Activated CD4-positive, alpha-beta T cell treated with anti-CD3 and anti-CD28 coated beads, Interleukin-2, amount 10 ng/mL, durations not matched to agents 7 days and 5 days (primary cell): ENCODE results near the gene RRH. TPM values are rescaled to one million over a fixed set of nuclear protein-coding genes. Genes with fewer than 3 reads are reported as not detected.
A peak's percentile ranks its signal among the peaks of the same experiment; 100 is the strongest.

Source experiments
- CTCF ChIA-PET: fragments of 350-600 bp; sonication (Branson Sonifier 250); formaldehyde crosslinking; loops from one replicate; lab custom pipeline; 2021; ENCODE audit warnings: antibody characterized with exemption; lab: Charles Lee
- POLR2A ChIA-PET: fragments of 350-600 bp; sonication (Branson Sonifier 250); formaldehyde crosslinking; loops from one replicate; lab custom pipeline; 2021; ENCODE audit warnings: antibody characterized with exemption; lab: Charles Lee
- DNase-seq: peaks from one replicate; pipeline ENCODE4 v3.0.0-alpha.2; 2020
- H3K27ac Mint-ChIP-seq: one replicate; pipeline ENCODE4 v1.8.0; 2021; ENCODE audit warnings: mild to moderate bottlenecking, moderate library complexity, mixed read lengths
- H3K27me3 Mint-ChIP-seq: one replicate; pipeline ENCODE4 v1.8.0; 2021; ENCODE audit warnings: mixed read lengths
- H3K36me3 Mint-ChIP-seq: one replicate; pipeline ENCODE4 v1.8.0; 2021; ENCODE audit warnings: low read depth, mixed read lengths
- H3K4me1 Mint-ChIP-seq: one replicate; pipeline ENCODE4 v1.8.0; 2021; ENCODE audit warnings: mixed read lengths
- H3K4me3 Mint-ChIP-seq: one replicate; pipeline ENCODE4 v1.8.0; 2021; ENCODE audit warnings: mild to moderate bottlenecking, moderate library complexity, mixed read lengths
- H3K9me3 Mint-ChIP-seq: one replicate; pipeline ENCODE4 v1.8.0; 2021; ENCODE audit warnings: mixed read lengths
- total RNA-seq, 2 experiments: library from RNA; stranded (reverse); gene quantifications; one replicate each; pipeline ENCODE4 v1.2.3, GENCODE V29; 2021

The RRH gene
- total RNA-seq, 2 experiments from 2014 or later = 0.22 TPM; not detected in 1

DNA sequence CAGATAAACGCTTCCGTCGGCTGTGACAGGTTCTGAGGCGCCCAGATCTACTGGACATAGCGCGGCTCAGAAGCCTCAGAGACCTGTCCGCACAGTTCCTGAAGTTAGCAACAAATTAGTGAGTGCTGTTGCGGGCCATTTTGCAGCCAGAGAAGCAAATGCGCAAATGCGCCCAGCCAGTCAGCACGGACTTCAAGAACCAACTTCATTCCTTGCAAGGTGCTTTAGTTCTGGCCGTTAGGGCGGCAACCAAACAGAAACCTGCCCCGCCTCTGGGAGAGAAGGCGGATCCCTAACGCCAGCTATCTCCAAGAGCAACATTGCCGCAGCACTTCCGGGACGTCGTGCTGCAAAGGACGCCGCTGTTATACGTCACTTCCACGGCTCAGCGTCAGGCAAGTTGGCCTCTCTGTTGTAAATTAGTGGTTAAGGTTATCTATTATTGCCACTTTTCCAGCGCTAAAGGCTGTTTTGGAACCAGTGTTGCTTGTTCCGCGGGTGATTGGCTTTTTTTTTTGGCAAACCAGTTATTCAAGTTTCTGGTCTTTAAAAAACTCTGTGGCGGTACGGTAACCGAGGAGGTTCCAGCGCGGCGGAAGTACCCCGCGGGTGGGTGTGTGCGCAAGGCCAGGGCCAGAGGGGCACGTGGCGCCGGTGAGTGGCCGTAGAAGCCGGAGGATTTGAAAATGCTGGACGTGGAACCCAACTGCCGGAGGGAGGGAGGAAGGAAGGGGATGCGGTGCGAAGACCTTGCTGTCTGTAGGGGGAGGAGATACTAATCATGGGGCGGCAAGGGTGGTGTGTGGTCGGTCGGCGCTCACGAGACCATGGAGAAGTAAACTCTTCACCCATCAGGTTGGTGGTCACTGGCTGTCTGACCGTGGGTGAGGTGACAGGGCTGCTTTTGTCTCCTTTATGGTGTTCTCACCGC lies 12.4 kb upstream of the RRH start, which contains the start of gene GAR1:
GAR1 (plus strand) TSS at position 612 of the 931 bp plus-strand sequence. CDS start 403 bp downstream, outside the sequence.
- CTCF ChIA-PET = interaction anchor here (0.6 to 1.3 kb wide), 2 partner anchors 16 to 455 kb away, joined by 3 to 4 read pairs; no protein-coding TSS in a partner anchor
- Mint-ChIP-seq H3K27ac (peak within 1 kb of the TSS; percentile 98), H3K4me1 (peaks cover 62% of the 10 kb centered on the region), H3K27me3 (no peaks in the 10 kb centered on the region), H3K36me3 (peaks cover 44% of the 10 kb centered on the region), H3K4me3 (peak within 1 kb of the TSS; percentile 97), H3K9me3 (no peaks in the 10 kb centered on the region)
- POLR2A ChIA-PET = interaction anchor here (0.5 kb wide), 1 partner anchor 213 kb away, joined by 3 read pairs; no protein-coding TSS in a partner anchor
- DNase-seq = peak; percentile 95

DNA sequence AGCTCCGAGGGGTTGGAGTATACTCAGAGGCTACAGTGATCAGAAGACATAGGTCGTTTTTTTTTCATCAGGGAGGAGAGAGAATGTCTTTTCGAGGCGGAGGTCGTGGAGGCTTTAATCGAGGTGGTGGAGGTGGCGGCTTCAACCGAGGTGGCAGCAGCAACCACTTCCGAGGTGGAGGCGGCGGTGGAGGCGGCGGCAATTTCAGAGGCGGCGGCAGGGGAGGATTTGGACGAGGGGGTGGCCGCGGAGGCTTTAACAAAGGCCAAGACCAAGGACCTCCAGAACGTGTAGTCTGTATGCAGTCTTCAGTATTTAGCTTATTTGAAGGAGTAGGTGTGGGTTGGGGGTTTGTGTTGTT lies 11.7 kb upstream of the RRH start:
- Mint-ChIP-seq H3K27me3 (no peaks in the 10 kb centered on the region), H3K4me3 (peak overlapping the region; percentile 97), H3K36me3 (peaks cover 49% of the 10 kb centered on the region), H3K27ac (peak overlapping the region; percentile 98), H3K9me3 (no peaks in the 10 kb centered on the region), H3K4me1 (peaks cover 68% of the 10 kb centered on the region)
- POLR2A ChIA-PET = interaction anchor here (0.6 kb wide), 1 partner anchor 1168 kb away, joined by 3 read pairs; no protein-coding TSS in a partner anchor
- peak; percentile 62 for DNase-seq
- CTCF ChIA-PET = interaction anchor here (1.3 kb wide), 1 partner anchor 17 kb away, joined by 3 read pairs; no protein-coding TSS in a partner anchor

DNA sequence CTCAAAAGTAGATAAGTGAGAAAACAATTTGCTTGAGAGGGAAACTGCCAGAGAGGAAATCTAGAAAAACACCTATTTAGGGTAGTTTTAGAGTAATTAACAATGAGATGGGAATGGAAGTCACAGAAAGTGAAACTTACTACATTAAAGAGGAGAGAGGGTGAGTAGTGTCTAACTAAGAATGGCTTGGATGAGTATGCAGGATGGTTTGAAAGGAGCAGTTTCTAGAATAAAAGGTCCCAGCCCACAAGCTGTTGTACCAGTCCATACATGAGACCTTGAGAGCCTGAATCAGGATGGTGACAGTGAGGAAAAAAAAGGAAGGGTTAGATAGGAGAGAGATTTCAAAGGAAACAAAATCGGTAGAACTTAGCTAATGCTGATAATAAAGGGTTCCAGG lies 10.9 kb upstream of the RRH start:
- ChIA-PET POLR2A (interaction anchor here (0.6 kb wide), 1 partner anchor 1169 kb away, joined by 3 read pairs; no protein-coding TSS in a partner anchor), CTCF (interaction anchor here (1.1 to 1.2 kb wide), 4 partner anchors 116 to 389 kb away, joined by 3 to 4 read pairs (median 3); no protein-coding TSS in a partner anchor)
- Mint-ChIP-seq H3K27ac (peak overlapping the region; percentile 98), H3K27me3 (no peaks in the 10 kb centered on the region), H3K4me1 (peaks cover 64% of the 10 kb centered on the region), H3K4me3 (peak overlapping the region; percentile 97), H3K9me3 (no peaks in the 10 kb centered on the region), H3K36me3 (peaks cover 57% of the 10 kb centered on the region)
- no peak for DNase-seq

DNA sequence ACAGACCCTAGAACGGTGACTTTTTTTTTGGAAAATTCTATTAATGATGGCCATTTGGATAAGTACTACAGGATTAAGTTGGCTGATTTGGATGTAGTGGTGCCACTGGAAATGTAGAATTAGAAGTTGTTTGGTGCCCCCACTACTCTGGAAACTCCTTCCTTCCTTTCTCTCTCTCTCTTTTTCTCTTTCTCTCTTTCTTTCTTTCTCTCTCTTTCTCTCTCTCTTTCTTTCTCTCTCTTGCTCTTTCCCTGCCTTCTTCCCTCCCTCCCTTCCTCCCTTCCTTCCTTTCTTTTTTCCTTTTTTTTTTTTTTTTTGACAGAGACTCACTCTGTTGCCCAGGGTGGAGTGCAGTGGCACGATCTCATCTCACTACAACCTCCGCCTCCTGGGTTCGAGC lies 9.5 kb upstream of the RRH start:
- Mint-ChIP-seq H3K36me3 (peaks cover 58% of the 10 kb centered on the region), H3K4me1 (peaks cover 65% of the 10 kb centered on the region), H3K27me3 (no peaks in the 10 kb centered on the region), H3K27ac (peak overlapping the region; percentile 32), H3K4me3 (no peak overlapping the region), H3K9me3 (no peaks in the 10 kb centered on the region)
- ChIA-PET CTCF (interaction anchor here (0.8 kb wide), 1 partner anchor 390 kb away, joined by 3 read pairs; no protein-coding TSS in a partner anchor), POLR2A (no interaction called here)
- no peak for DNase-seq

DNA sequence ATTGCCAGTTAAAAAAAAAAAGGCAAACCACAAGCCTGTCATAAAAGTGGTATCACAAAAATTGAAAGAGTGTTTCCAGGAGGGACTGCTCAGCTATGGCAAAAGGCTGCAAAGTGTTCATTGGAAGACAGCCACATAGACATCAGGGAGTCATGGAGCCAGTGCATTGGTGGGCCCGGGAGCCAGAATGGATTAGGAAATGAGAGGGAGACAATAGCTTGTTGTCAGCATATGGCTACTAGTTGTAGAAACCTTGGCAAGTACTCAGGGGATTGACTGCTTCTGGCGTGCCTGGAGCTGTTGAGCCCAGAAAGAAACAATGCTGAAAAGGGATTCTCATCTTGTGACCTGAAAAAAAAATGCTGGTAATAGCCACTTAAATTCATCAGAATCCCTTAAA lies 7.2 kb upstream of the RRH start:
- ChIA-PET POLR2A (no interaction called here), CTCF (no interaction called here)
- H3K27me3 Mint-ChIP-seq = no peaks in the 10 kb centered on the region
- peaks cover 63% of the 10 kb centered on the region for H3K36me3 Mint-ChIP-seq
- H3K9me3 Mint-ChIP-seq = no peaks in the 10 kb centered on the region
- H3K4me3 Mint-ChIP-seq = no peak overlapping the region
- DNase-seq = no peak
- no peak overlapping the region for H3K27ac Mint-ChIP-seq
- peaks cover 55% of the 10 kb centered on the region for H3K4me1 Mint-ChIP-seq

DNA sequence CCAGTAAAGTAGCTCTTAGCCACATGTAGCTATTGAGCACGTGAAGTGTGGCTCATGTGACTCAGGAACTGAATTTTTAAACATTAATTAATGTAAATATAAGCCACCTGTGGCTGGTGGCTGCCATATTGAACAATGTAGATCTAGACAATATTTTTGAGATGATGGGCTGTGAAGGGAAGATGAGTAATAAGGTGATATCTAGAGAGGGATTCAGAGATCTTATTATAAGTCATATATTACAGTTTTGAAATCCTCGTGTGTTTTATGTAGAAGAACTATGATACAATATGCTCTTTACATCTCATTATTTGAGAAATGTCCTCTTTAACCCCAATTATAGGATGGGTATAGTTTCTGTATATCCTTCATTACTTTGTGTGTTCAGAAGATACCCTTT lies 6.6 kb upstream of the RRH start:
- Mint-ChIP-seq H3K36me3 (peaks cover 59% of the 10 kb centered on the region), H3K4me1 (peaks cover 52% of the 10 kb centered on the region), H3K9me3 (no peaks in the 10 kb centered on the region), H3K27me3 (no peaks in the 10 kb centered on the region), H3K4me3 (no peak overlapping the region), H3K27ac (no peak overlapping the region)
- DNase-seq = no peak
- ChIA-PET POLR2A (no interaction called here), CTCF (no interaction called here)

DNA sequence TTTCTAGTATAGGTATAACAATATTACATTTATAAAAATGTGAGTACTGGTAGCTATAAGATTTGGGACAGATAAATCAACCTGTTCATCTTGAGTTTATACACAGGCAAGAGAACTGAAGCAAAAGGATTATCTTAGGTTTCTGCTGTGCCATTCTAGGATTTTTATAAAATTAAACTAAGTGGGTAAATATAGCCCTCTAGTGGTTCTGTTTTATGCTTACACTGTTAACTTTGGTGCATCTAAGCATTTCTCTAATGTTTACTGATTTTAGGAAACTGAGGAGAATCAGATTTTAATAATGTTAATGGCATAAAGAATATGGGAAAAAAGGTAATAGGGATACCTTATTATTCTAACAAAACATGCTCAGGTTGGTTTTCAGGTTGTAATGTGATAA lies 1.1 kb upstream of the RRH start:
- Mint-ChIP-seq H3K9me3 (no peaks in the 10 kb centered on the region), H3K4me3 (no peak overlapping the region), H3K36me3 (peaks cover 13% of the 10 kb centered on the region), H3K27ac (no peak overlapping the region), H3K4me1 (peaks cover 5% of the 10 kb centered on the region), H3K27me3 (no peaks in the 10 kb centered on the region)
- ChIA-PET CTCF (interaction anchor here (1.4 to 2.1 kb wide), 2 partner anchors 393 to 399 kb away, joined by 4 to 12 read pairs; partner anchors contain the start of gene SEC24B), POLR2A (no interaction called here)
- no peak for DNase-seq

DNA sequence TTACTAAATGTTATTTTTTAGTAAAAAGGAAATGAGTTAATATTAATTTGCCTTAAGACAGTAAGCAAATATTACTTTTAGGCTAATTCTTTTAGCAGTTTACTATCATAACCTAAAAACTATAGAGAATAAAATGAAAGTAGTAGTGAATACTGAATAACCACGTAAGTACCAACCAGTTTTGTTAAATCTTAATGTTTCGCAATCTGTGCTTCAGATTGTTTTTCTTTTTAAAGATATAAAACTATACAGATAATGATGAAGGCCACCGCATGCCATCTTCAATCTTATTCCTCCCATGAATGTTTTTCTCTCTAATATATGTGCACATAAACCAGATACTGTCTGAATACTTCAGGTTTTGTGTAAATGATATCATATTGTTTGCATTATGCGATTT lies 6.0 kb downstream of the RRH start:
- Mint-ChIP-seq H3K4me1 (no peaks in the 10 kb centered on the region), H3K9me3 (no peaks in the 10 kb centered on the region), H3K4me3 (no peak overlapping the region), H3K36me3 (no peaks in the 10 kb centered on the region), H3K27ac (no peak overlapping the region), H3K27me3 (no peaks in the 10 kb centered on the region)
- ChIA-PET POLR2A (no interaction called here), CTCF (no interaction called here)
- DNase-seq = no peak

DNA sequence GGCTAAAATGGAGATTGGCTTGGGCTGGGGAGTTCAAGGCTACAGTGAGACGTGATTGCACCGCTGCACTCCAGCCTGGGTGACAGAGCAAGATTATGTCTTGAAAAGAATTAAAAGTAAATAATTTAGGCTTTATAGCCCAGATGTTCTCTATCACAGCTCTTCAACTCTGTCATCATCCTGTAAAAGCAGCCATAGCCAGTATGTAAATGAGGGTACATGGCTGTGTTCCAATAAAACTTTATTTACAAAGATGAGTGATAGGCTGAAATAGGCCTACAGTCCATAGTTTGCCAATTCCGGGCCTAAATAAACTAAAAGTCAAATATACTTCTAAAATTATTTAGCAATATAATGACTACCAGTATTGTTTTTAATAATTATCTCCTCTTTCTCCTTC lies 9.2 kb downstream of the RRH start:
- Mint-ChIP-seq H3K9me3 (no peaks in the 10 kb centered on the region), H3K4me1 (no peaks in the 10 kb centered on the region), H3K27ac (no peak overlapping the region), H3K27me3 (no peaks in the 10 kb centered on the region), H3K4me3 (no peak overlapping the region), H3K36me3 (no peaks in the 10 kb centered on the region)
- POLR2A ChIA-PET = no interaction called here
- CTCF ChIA-PET = no interaction called here
- no peak for DNase-seq

DNA sequence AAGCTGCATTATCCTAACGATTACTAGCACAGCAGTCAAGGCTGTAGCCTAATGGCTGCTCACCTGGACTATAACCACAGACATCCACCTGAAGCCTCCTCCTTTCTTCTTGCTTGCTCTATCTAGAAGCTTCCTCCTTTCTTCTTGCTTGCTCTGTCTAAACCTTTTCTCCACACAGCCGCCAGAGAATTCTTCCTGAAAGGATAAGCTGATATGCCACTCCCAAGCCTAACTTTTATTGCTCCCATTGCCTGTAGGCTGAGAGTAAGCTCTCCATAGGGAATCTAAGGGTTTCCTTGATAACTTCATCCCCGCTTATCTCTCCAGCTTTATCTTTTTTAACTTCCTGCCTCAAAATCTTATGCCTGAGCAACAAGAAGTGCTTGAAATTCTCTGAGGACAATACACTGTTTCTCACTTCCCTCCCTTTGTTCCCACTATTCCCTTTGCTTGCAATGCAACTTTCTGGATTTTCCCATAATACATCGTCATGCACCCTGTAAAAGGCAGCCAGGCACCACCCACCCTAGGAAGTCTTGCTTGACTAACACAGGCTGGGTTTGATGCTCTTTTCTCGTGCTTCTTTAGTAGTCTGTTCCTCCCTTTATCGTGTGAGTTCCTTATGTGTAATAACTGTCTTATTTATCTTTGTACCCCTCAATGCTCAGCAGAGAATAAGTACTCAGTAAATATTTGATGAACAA lies 18.8 kb downstream of the RRH start:
- DNase-seq = no peak
- no peak overlapping the region for H3K27ac Mint-ChIP-seq
- H3K9me3 Mint-ChIP-seq = no peaks in the 10 kb centered on the region
- H3K4me1 Mint-ChIP-seq = no peaks in the 10 kb centered on the region
- POLR2A ChIA-PET = no interaction called here
- H3K27me3 Mint-ChIP-seq = no peaks in the 10 kb centered on the region
- H3K4me3 Mint-ChIP-seq = no peak overlapping the region
- no peaks in the 10 kb centered on the region for H3K36me3 Mint-ChIP-seq
- CTCF ChIA-PET = interaction anchor here (0.6 kb wide), 1 partner anchor 11 kb away, joined by 3 read pairs; no protein-coding TSS in a partner anchor

DNA sequence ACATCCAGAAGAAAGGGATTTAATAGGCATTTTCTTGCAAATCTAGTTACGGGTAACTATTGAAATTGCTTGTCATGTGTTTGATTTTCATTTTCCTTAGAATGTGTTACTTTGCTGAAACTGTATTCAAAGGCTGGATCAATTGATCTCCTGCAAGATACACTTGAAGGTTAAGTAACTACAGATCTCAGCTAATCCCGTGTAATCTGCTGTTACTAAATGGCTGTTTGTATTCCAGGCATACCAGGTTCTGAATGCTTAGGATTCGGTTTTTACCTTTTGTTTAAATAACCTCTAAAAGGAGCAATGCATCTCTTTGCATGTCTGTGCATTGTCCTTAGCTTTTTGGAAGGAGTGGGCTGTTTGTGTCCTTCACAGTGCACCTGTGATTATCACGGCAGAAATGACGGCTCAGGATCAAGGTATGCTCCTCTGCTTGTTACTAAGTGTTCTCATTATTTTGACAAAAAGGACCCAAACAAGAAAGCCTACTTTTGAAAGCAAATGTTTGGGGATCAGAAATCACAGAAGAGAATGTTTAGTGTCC lies 20.2 kb downstream of the RRH start, which contains the start of gene LRIT3:
LRIT3 (plus strand) TSS at position 212 of the 547 bp plus-strand sequence; CDS start at position 307, 95 bp downstream.
- Mint-ChIP-seq H3K9me3 (no peaks in the 10 kb centered on the region), H3K27ac (no peak within 1 kb of the TSS), H3K4me3 (no peak within 1 kb of the TSS), H3K4me1 (no peaks in the 10 kb centered on the region), H3K36me3 (no peaks in the 10 kb centered on the region), H3K27me3 (no peaks in the 10 kb centered on the region)
- CTCF ChIA-PET = no interaction called here
- no peak for DNase-seq
- POLR2A ChIA-PET = no interaction called here

DNA sequence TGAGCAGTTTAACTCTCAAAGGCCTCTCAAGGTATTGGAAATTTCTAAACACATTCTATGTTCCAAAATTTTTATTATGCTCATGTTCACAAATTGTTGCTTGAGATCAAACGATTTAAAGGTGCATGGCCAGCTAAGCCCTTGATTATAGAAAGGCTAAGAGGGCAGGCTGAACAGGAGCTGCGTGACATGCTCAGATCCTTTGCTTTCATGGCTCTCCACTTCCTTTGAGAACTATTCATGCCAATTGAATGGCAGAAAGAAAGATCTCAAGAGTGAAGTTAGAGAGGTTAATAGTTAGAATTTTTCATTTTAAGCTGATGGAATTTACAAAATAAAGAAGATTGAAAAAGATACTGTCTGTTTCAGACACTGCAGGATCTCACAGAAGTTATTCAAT lies 20.7 kb downstream of the RRH start:
- Mint-ChIP-seq H3K4me3 (no peak overlapping the region), H3K27ac (no peak overlapping the region), H3K36me3 (no peaks in the 10 kb centered on the region), H3K9me3 (no peaks in the 10 kb centered on the region), H3K27me3 (no peaks in the 10 kb centered on the region), H3K4me1 (no peaks in the 10 kb centered on the region)
- ChIA-PET CTCF (no interaction called here), POLR2A (no interaction called here)
- no peak for DNase-seq
